Lower lobe of right lung (tissue), 2 donors: ENCODE measurements around the gene BEST1. TPM values are rescaled to one million over a fixed set of nuclear protein-coding genes. Genes with fewer than 3 reads are reported as not detected.

Experiments used
- ATAC-seq, 2 donors: fragments of 200-7000 bp; cut with Tn5 transposase; one replicate each; pipeline ENCODE4 v1.9.1; 2020 to 2022; ENCODE audit warnings: mild to moderate bottlenecking in 2 of 2, moderate library complexity in 2 of 2
- DNase-seq: peaks from one replicate; pipeline ENCODE4 v3.0.0-alpha.2; 2020
- H3K27ac ChIP-seq: fragments of 200-600 bp; one replicate; pipeline ENCODE4 v1.8.0; 2022
- H3K27me3 ChIP-seq: fragments of 200-600 bp; one replicate; pipeline ENCODE4 v1.8.0; 2022; ENCODE audit warnings: low read depth
- H3K36me3 ChIP-seq: fragments of 200-600 bp; one replicate; pipeline ENCODE4 v1.8.0; 2022; ENCODE audit warnings: mild to moderate bottlenecking
- H3K4me1 ChIP-seq: fragments of 200-600 bp; one replicate; pipeline ENCODE4 v1.8.0; 2022
- H3K4me3 ChIP-seq: fragments of 200-600 bp; one replicate; pipeline ENCODE4 v1.8.0; 2022; ENCODE audit warnings: mild to moderate bottlenecking
- H3K9me3 ChIP-seq: fragments of 200-600 bp; one replicate; pipeline ENCODE4 v1.8.0; 2022
- CTCF ChIP-seq: fragments of 200-600 bp; IDR thresholded peaks from one replicate; pipeline ENCODE4 v1.8.0; 2022; ENCODE audit warnings: antibody characterized with exemption, mild to moderate bottlenecking
- intact Hi-C: fragments of 100-400 bp; cut with DNase I; formaldehyde crosslinking; loops from one replicate; pipeline ENCODE4 v1.11.0; 2022
- total RNA-seq: library from RNA; stranded (reverse); fragmentation: NEBNext Ultra II Directional; extraction: Animal tissue kit (Norgen Biotek cat#: 25700); gene quantifications from one replicate; pipeline ENCODE4 v1.2.1, GENCODE V29; 2021
- donor health status: DM: no; HTN: yes; CAD: no; lungs with severe emphysema.

BEST1 gene
- total RNA-seq, 1 donor from 2014 or later: 14.1 TPM

- Histone ChIP-seq H3K9me3 (no peaks in the 10 kb centered on the region), H3K4me3 (no peak overlapping the region), H3K27me3 (no peaks in the 10 kb centered on the region), H3K27ac (no peak overlapping the region), H3K4me1 (no peaks in the 10 kb centered on the region), H3K36me3 (no peaks in the 10 kb centered on the region)
- ATAC-seq: no peak
- DNase-seq: no peak
- intact Hi-C loops: no loop called here
- TF ChIP-seq CTCF: no peak
Observed at GRCh38 chr11:61940466-61940865, 9.7 kb upstream of the BEST1 start.

GRCh38 chr11:61945191-61945590, 5.0 kb upstream of the BEST1 start:
- ATAC-seq: no peak
- H3K4me3 ChIP-seq: no peak overlapping the region
- no peak overlapping the region for H3K27ac ChIP-seq
- intact Hi-C loops: no loop called here
- no peak for DNase-seq
- H3K4me1 ChIP-seq: peaks cover 19% of the 10 kb centered on the region
- no peak for TF ChIP-seq CTCF
- H3K9me3 ChIP-seq: no peaks in the 10 kb centered on the region
- no peaks in the 10 kb centered on the region for H3K27me3 ChIP-seq
- no peaks in the 10 kb centered on the region for H3K36me3 ChIP-seq

- no peak for TF ChIP-seq CTCF
- Histone ChIP-seq H3K27ac (no peak overlapping the region), H3K4me3 (no peak overlapping the region), H3K9me3 (no peaks in the 10 kb centered on the region), H3K27me3 (no peaks in the 10 kb centered on the region), H3K36me3 (no peaks in the 10 kb centered on the region), H3K4me1 (peaks cover 19% of the 10 kb centered on the region)
- ATAC-seq: no peak
- intact Hi-C loops: no loop called here
- no peak for DNase-seq
Observed at GRCh38 chr11:61946894-61947293, 3.3 kb upstream of the BEST1 start.

- peak; percentile 86 for DNase-seq
- peaks cover 19% of the 10 kb centered on the region for H3K4me1 ChIP-seq
- TF ChIP-seq CTCF: peak; percentile 91
- ATAC-seq: peak; percentile 83 to 90
- H3K9me3 ChIP-seq: no peaks in the 10 kb centered on the region
- H3K27me3 ChIP-seq: no peaks in the 10 kb centered on the region
- H3K4me3 ChIP-seq: no peak overlapping the region
- no peak overlapping the region for H3K27ac ChIP-seq
- no peaks in the 10 kb centered on the region for H3K36me3 ChIP-seq
- intact Hi-C loops: no loop called here
Observed at GRCh38 chr11:61947486-61948210, 2.5 kb upstream of the BEST1 start.

GRCh38 chr11:61948505-61948904, 1.6 kb upstream of the BEST1 start:
- no peak for TF ChIP-seq CTCF
- no peak for ATAC-seq
- no peak overlapping the region for H3K27ac ChIP-seq

More at GRCh38 chr11:61948505-61948904, 1.6 kb upstream of the BEST1 start:
- intact Hi-C loops: no loop called here
- H3K4me3 ChIP-seq: no peak overlapping the region
- no peaks in the 10 kb centered on the region for H3K36me3 ChIP-seq
- DNase-seq: no peak
- H3K4me1 ChIP-seq: peaks cover 19% of the 10 kb centered on the region
- H3K27me3 ChIP-seq: no peaks in the 10 kb centered on the region
- no peaks in the 10 kb centered on the region for H3K9me3 ChIP-seq
